Measurements from ENCODE around the gene SLC41A3.

DNA sequence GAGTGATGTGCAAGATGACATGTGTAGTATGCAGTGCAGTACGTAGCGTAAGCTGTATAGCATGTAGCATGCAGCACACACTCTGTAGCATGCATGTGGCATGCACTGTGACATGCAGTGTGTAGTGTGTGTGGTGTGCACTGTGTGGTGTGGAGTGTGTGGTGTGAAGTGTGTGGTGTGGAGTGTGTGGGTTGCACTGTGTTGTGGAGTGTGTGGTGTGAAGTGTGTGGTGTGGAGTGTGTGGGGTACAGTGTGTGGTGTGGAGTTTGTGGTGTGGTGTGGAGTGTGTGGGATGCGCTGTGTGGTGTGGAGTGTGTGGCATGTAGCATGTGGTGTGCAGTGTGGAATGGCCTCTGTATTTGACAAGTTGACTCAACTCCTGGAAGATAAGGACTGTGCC lies 75.7 kb downstream of the SLC41A3 start:
- TF ChIP-seq POLR2A (IDR thresholded peaks at IDR 0.05): no peak
- no peak for TF ChIP-seq EP300 (IDR thresholded peaks at IDR 0.05; ENCODE audit: low read depth)
- TF ChIP-seq POLR2AphosphoS5 (IDR thresholded peaks at IDR 0.05): no peak
- TF ChIP-seq, protein P1, sequence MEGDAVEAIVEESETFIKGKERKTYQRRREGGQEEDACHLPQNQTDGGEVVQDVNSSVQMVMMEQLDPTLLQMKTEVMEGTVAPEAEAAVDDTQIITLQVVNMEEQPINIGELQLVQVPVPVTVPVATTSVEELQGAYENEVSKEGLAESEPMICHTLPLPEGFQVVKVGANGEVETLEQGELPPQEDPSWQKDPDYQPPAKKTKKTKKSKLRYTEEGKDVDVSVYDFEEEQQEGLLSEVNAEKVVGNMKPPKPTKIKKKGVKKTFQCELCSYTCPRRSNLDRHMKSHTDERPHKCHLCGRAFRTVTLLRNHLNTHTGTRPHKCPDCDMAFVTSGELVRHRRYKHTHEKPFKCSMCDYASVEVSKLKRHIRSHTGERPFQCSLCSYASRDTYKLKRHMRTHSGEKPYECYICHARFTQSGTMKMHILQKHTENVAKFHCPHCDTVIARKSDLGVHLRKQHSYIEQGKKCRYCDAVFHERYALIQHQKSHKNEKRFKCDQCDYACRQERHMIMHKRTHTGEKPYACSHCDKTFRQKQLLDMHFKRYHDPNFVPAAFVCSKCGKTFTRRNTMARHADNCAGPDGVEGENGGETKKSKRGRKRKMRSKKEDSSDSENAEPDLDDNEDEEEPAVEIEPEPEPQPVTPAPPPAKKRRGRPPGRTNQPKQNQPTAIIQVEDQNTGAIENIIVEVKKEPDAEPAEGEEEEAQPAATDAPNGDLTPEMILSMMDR (IDR thresholded peaks at IDR 0.05): no peak

Data from transverse colon (tissue), 4 donors.